K562 (cell line): Measurements from ENCODE around the gene PPAN. TPM values are rescaled to one million over a fixed set of nuclear protein-coding genes. Genes with fewer than 3 reads are reported as not detected.
A peak's percentile ranks its signal among the peaks of the same experiment; 100 is the strongest.

Experiments
- CAMTA2 ChIP-seq: fragments of 250-450 bp; sonication (Bioruptor Pico); conservative IDR thresholded peaks from 2 replicates; pipeline ENCODE4 v1.5.1; 2022
- CTBP1 ChIP-seq: fragments of 450-650 bp; IDR thresholded peaks from 2 replicates; pipeline ENCODE4 v1.6.1; 2016; ENCODE audit warnings: borderline replicate concordance
- JUN ChIP-seq, 2 experiments: sonication (generic) in 1 of 2; formaldehyde crosslinking in 1 of 2; IDR thresholded peaks; 2 replicates each; pipeline versions ENCODE4 v1.6.1 to v1.8.0; 2012 to 2022; ENCODE audit warnings: borderline replicate concordance in 2 of 2, mild to moderate bottlenecking in 2 of 2, improper control_type of control experiment in 1 of 2, low read depth in 1 of 2, low read length in 1 of 2, missing genetic modification reagents in 1 of 2
- MEIS2 ChIP-seq: fragments of 450-650 bp; IDR thresholded peaks from 2 replicates; pipeline ENCODE4 v1.6.1; 2014; ENCODE audit warnings: mild to moderate bottlenecking; ENCODE audit not compliant: partially characterized antibody
- NR2C2 ChIP-seq, 2 experiments: fragments of 200-800 bp in 1 of 2; sonication (Bioruptor generic) in 1 of 2; sonication (generic) in 1 of 2; formaldehyde crosslinking in 1 of 2; IDR thresholded peaks; 2 replicates each; pipeline versions ENCODE4 v1.6.1 to v1.8.0; 2016 to 2022; ENCODE audit warnings: mild to moderate bottlenecking in 1 of 2, missing compliant biosample characterization in 1 of 2, missing genetic modification characterization in 1 of 2, missing genetic modification reagents in 1 of 2
- NR2F6 ChIP-seq: fragments of 450-650 bp; formaldehyde crosslinking; IDR thresholded peaks from 2 replicates; pipeline ENCODE4 v1.4.0; 2020; ENCODE audit warnings: mild to moderate bottlenecking
- PBX2 ChIP-seq, 2 experiments: IDR thresholded peaks in 1 of 2; conservative IDR thresholded peaks in 1 of 2; 2 replicates each; pipeline ENCODE4 v1.6.1; 2016; ENCODE audit warnings: low read depth in 2 of 2, mild to moderate bottlenecking in 1 of 2, missing compliant biosample characterization in 1 of 2, missing genetic modification characterization in 1 of 2, moderate library complexity in 1 of 2
- SMAD4 ChIP-seq: fragments of 250-450 bp; sonication (Bioruptor Pico); conservative IDR thresholded peaks from 2 replicates; pipeline ENCODE4 v1.8.0; 2021; ENCODE audit warnings: inconsistent platforms, mild to moderate bottlenecking, moderate library complexity
- SRSF7 ChIP-seq: fragments of 200-400 bp; formaldehyde crosslinking; optimal IDR thresholded peaks from 2 replicates; pipeline ENCODE3; 2017; ENCODE audit warnings: mild to moderate bottlenecking, low read depth, low read length
- U2AF1 ChIP-seq: fragments of 200-400 bp; formaldehyde crosslinking; optimal IDR thresholded peaks from 2 replicates; pipeline ENCODE3; 2017; ENCODE audit warnings: mild to moderate bottlenecking, low read depth, low read length, moderate library complexity
- ZBTB33 ChIP-seq: sonication (generic); formaldehyde crosslinking; IDR thresholded peaks from 2 replicates; pipeline ENCODE4 v1.8.1; 2023; ENCODE audit warnings: mild to moderate bottlenecking, missing genetic modification reagents
- ZC3H4 ChIP-seq: sonication (generic); formaldehyde crosslinking; IDR thresholded peaks from 2 replicates; pipeline ENCODE4 v1.9.0; 2021; ENCODE audit warnings: missing genetic modification reagents, borderline replicate concordance
- ZFP1 ChIP-seq: fragments of 450-650 bp; formaldehyde crosslinking; IDR thresholded peaks from 2 replicates; pipeline ENCODE4 v1.4.0; 2020; ENCODE audit warnings: mild to moderate bottlenecking, mixed read lengths
- ZNF444 ChIP-seq: fragments of 250-450 bp; sonication (Bioruptor Pico); IDR thresholded peaks from 2 replicates; pipeline ENCODE4 v1.4.0; 2020; ENCODE audit warnings: mild to moderate bottlenecking, moderate library complexity
- ZNF696 ChIP-seq: fragments of 250-450 bp; sonication (Bioruptor Pico); conservative IDR thresholded peaks from 2 replicates; pipeline ENCODE4 v1.4.0; 2020; ENCODE audit warnings: mild to moderate bottlenecking, moderate library complexity
- ZNF707 ChIP-seq: fragments of 250-450 bp; sonication (Bioruptor Pico); conservative IDR thresholded peaks from 2 replicates; pipeline ENCODE4 v1.8.0; 2022; ENCODE audit warnings: inconsistent platforms, mild to moderate bottlenecking, moderate library complexity
- polyA plus RNA-seq, 8 experiments: library from polyadenylated mRNA; depleted of rRNA in 4 of 8; stranded (reverse) in 5 of 8; unstranded in 3 of 8; fragments of >200 nt; fragmentation: Nextera tagmentation in 2 of 8; fragmentation: Illumina TruSeq in 1 of 8; extraction: Ambion mirVana in 2 of 8; extraction: Trizol in 1 of 8; gene quantifications; 2 replicates each; pipeline versions ENCODE4 v1.2.1 to v1.2.3, GENCODE V29; 2011 to 2014; ENCODE audit warnings: inconsistent platforms in 1 of 8, missing spikeins in 1 of 8
- total RNA-seq, 7 experiments: library from RNA; depleted of rRNA in 6 of 7; stranded (reverse); fragments of >200 nt in 6 of 7; fragmentation: Illumina TruSeq in 2 of 7; extraction: Trizol in 2 of 7; gene quantifications; 2 replicates each; pipeline versions ENCODE4 v1.2.1 to v1.2.3, GENCODE V29; 2011 to 2021; ENCODE audit warnings: low replicate concordance in 1 of 7
- TF ChIP-seq, protein P1 (sequence below): fragments of 450-650 bp; formaldehyde crosslinking; IDR thresholded peaks from 2 replicates; pipeline ENCODE4 v1.4.0; 2022; ENCODE audit warnings: missing genetic modification characterization
- TF ChIP-seq, protein P2 (sequence below), 2 experiments: IDR thresholded peaks; 2 replicates each; pipeline ENCODE4 v1.6.1; 2012; ENCODE audit warnings: improper control_type of control experiment in 2 of 2, low read depth in 2 of 2, low read length in 2 of 2, borderline replicate concordance in 1 of 2

The PPAN gene
- total and polyA plus RNA-seq, 9 of the 15 experiments (the other 6 are each of a cell fraction or from before 2014, with no cell fraction given), result 2.2 to 129 (median 59.1) TPM

DNA sequence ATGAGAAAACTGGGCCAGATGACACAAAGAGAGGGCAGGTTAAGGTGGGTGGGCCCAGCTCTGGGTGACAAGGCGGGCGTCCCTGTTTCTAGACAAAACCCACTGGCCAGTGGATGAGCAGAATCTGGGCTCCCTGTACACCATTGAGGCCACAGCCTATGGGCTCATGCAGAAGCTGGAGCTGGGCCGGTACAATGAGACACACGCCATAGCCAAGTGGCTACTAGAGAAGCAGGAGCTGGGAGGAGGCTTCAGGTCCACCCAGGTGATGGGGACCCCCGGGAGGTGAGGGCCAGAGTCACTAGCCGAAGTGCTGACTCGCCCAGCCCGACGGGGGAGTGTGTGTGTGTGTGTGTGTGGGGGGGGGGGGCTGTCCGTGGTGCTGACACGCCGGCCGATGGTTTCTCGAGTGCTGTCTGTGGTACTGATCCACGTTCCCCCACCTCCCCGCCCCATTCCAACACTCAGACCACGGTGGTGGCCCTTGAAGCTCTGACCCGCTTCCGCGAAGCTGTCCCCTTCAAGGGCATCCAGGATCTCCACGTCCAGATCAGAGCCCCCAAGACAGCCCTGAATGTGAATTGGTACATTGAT, 44.3 kb upstream of the PPAN start (continued):
- TF ChIP-seq ZBTB33 (CRISPR knock-in tag) (no peak), JUN (IDR thresholded peaks at IDR 0.05; ENCODE audit: borderline replicate concordance, low read depth, low read length) (no peak), JUN (CRISPR knock-in tag; IDR thresholded peaks at IDR 0.05; ENCODE audit: borderline replicate concordance) (no peak), MEIS2 (no peak), ZNF696 (CRISPR knock-in tag) (no peak), CTBP1 (no peak), ZC3H4 (CRISPR knock-in tag) (no peak), NR2F6 (CRISPR knock-in tag) (no peak), SRSF7 (no peak), ZFP1 (CRISPR knock-in tag) (no peak), PBX2 (CRISPR knock-in tag; IDR thresholded peaks at IDR 0.05; ENCODE audit: low read depth) (no peak), PBX2 (tag; conservative IDR thresholded peaks at IDR 0.05; ENCODE audit: low read depth) (no peak), ZNF707 (CRISPR knock-in tag) (no peak), ZNF444 (CRISPR knock-in tag) (no peak), U2AF1 (no peak), CAMTA2 (CRISPR knock-in tag) (no peak), NR2C2 (CRISPR knock-in tag; IDR thresholded peaks at IDR 0.05) (0 out of 2 replicates have a peak, but pooled peaks have one; percentile 22), NR2C2 (tag; IDR thresholded peaks at IDR 0.05) (no peak), SMAD4 (CRISPR knock-in tag) (no peak)
- TF ChIP-seq, protein P1, sequence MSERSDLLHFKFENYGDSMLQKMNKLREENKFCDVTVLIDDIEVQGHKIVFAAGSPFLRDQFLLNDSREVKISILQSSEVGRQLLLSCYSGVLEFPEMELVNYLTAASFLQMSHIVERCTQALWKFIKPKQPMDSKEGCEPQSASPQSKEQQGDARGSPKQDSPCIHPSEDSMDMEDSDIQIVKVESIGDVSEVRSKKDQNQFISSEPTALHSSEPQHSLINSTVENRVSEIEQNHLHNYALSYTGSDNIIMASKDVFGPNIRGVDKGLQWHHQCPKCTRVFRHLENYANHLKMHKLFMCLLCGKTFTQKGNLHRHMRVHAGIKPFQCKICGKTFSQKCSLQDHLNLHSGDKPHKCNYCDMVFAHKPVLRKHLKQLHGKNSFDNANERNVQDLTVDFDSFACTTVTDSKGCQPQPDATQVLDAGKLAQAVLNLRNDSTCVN (CRISPR knock-in tag), result no peak
- TF ChIP-seq, protein P2, sequence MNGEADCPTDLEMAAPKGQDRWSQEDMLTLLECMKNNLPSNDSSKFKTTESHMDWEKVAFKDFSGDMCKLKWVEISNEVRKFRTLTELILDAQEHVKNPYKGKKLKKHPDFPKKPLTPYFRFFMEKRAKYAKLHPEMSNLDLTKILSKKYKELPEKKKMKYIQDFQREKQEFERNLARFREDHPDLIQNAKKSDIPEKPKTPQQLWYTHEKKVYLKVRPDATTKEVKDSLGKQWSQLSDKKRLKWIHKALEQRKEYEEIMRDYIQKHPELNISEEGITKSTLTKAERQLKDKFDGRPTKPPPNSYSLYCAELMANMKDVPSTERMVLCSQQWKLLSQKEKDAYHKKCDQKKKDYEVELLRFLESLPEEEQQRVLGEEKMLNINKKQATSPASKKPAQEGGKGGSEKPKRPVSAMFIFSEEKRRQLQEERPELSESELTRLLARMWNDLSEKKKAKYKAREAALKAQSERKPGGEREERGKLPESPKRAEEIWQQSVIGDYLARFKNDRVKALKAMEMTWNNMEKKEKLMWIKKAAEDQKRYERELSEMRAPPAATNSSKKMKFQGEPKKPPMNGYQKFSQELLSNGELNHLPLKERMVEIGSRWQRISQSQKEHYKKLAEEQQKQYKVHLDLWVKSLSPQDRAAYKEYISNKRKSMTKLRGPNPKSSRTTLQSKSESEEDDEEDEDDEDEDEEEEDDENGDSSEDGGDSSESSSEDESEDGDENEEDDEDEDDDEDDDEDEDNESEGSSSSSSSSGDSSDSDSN (IDR thresholded peaks at IDR 0.05; ENCODE audit: borderline replicate concordance in 1 of 2, low read depth in 2 of 2, low read length in 2 of 2), result no peak
